Limb (tissue), 2 donors: ENCODE data around the gene SH2D2A.

ENCODE experiments used
- DNase-seq, 2 donors: peaks; one replicate each; pipeline ENCODE4 v3.0.0-alpha.2; 2016; ENCODE audit errors: extremely low spot score in 2 of 2

SH2D2A gene

GRCh38 chr1:156816561-156817328 lies at the start of gene SH2D2A:
TSS of gene SH2D2A (minus strand) at chr1:156816848. CDS start at chr1:156816708, 140 bp downstream.
- no peak for DNase-seq

- DNase-seq = no peak
Measured at GRCh38 chr1:156865865-156866248, 49.2 kb upstream of the SH2D2A start.

DNA sequence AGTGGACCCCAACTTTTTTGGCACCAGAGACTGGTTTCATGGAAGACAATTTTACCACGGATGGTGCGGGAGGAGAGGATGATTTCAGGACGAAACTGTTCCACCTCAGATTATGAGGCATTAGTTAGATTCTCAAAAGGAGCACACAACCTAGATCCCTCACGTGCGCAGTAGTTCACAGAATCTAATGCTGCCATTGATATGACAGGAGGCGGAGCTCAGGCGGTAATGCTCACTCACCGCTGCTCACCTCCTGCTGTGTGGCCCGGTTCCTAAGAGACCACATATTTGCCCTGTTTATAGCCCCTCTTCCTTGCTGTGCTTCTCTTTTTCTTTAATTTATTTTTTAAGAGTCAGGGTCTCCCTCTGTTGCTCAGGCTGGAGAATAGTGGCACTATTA lies 48.6 kb upstream of the SH2D2A start:
- no peak for DNase-seq

GRCh38 chr1:156864796-156865195 lies 48.1 kb upstream of the SH2D2A start:
- no peak for DNase-seq

DNA sequence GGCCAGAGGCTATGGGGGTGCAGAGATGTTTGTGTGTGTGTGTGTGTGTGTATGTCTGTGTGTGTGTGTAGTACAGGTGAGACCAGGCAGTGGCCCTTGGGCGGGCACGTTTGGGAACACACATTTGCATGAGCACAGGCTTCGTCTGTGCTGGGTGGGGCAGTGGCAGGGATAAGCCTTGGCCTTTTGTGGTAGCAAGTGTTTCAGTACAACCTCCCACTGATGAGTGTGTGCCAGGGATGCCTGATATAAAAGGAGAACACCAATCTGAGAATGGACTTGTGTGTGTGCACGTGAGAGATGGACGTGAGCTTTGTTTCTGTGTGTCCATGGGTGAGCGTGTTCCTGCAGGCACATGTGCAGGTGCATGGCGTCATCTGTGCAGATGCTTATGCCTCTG lies 47.0 kb upstream of the SH2D2A start:
- DNase-seq = no peak

DNA sequence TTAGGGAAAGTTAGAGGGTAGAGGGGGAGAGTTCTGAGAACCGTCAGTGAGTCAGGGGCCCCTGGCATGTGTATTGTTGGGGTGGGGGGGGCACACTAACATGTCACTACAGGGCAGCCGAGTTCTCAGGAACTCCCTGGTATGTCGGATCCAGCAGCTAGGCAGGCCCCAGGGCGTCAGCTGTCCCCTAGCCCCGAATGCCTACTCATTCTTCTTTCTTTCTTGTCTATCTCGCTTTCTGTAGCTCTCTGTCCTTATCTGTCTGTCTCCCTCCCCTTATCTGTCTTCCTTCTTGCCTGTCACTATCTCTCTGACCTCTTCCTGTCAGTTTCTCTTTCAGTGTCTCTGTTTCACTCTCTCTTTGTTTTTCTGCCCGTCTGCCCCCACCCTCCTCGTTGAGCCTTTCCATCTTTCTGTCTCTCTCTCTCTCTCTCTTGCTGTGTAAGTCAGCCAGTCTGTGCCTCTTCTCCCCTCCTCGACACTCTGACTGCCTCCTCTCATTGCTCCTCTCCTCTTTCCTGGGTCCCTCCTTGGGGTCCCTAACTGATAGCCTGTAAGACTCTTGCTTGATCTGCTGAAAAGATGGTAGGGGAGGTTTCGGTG lies 46.5 kb upstream of the SH2D2A start:
- no peak for DNase-seq

GRCh38 chr1:156862584-156862983 lies 45.9 kb upstream of the SH2D2A start:
- DNase-seq = no peak

DNA sequence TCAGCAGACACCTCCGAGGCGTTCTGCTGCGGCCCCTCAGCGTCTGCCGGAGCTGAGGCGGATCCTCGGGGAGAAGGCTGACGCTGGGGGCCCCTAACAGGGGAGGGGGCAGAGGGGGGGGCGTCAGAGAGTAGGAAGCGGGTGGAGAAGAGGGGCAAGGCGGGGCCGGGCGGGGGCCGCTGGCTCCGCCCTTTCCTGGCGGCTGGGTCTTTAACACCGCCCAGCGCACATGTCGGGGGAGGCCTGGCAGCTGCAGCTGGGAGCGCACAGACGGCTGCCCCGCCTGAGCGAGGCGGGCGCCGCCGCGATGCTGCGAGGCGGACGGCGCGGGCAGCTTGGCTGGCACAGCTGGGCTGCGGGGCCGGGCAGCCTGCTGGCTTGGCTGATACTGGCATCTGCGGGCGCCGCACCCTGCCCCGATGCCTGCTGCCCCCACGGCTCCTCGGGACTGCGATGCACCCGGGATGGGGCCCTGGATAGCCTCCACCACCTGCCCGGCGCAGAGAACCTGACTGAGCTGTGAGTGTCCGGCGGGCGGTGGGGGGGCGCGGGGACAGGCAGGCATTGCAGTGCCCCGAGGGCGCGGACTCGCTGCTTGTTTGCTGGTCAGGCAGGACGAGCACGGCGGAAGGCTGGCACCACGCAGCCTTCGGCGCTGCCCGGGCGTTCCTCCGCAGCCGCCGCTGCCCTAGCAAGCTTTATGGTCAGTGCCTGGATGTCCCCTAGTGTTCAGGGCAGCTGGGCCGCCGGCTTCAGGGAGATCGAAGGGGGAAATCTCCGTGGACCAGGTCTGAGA lies 44.2 kb upstream of the SH2D2A start, which contains the start of gene NTRK1:
Gene NTRK1 (plus strand): TSS at position 238 of the 796 bp plus-strand sequence. CDS start 70 bp downstream, at position 308.
- DNase-seq = peak; percentile 65 to 79

- DNase-seq = peak in 1 of 2 donors; percentile 74
Measured at GRCh38 chr1:156860113-156860627, 43.5 kb upstream of the SH2D2A start.

- peak in 1 of 2 donors; percentile 57 for DNase-seq
Measured at GRCh38 chr1:156859523-156860112, 43.0 kb upstream of the SH2D2A start.

- DNase-seq = no peak
Measured at GRCh38 chr1:156858959-156859522, 42.4 kb upstream of the SH2D2A start, which contains the start of gene INSRR. TSS of gene INSRR (minus strand) at chr1:156859117. CDS start at chr1:156858621, 496 bp downstream.

GRCh38 chr1:156858555-156858956 lies 41.9 kb upstream of the SH2D2A start:
- DNase-seq = no peak

- DNase-seq = no peak
Measured at GRCh38 chr1:156857532-156857931, 40.9 kb upstream of the SH2D2A start.

DNA sequence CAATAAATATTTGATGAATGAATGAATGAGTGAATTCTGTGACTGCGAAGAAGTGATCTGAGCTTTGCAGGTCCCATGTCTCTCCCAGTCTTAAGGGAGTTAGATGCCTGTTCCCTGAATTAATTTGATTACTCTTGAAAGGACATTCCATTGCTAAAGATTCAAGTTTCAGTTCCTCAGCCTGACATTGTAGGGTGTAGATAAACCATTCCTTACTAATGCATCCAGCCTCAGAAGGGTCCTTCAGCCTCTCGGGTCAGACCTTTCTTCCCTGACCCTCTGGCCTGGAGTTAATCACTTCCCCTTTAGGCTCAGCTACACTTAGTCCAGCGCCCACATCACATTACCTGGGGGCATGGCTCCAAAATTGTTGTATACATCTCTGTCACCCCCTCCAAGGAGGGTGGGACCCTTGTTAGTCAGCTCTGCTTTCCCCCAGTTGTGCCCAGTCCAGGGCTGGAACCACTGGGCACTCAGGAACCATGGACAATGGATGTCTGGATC lies 39.7 kb upstream of the SH2D2A start:
- DNase-seq = no peak

DNA sequence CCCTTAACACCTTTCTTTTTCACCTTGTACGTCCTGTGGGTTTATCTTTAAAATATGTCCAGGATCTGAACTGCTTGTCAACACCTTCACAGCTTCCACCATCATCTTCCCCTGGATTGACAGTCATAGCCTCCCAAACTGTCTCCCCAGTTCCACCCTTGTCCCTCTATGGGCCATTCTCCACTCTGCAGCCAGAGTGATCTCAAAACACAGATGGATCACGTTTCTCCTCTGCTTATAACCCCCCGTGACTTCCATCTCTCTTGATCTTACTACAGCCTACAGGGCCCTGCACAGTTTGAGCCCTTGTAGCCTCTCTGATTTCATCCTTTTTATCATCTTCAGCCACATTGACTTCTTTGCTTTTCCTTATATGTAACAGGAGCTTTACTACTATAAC lies 38.0 kb upstream of the SH2D2A start:
- DNase-seq = no peak

- DNase-seq = no peak
Measured at GRCh38 chr1:156853761-156854160, 37.1 kb upstream of the SH2D2A start.

- peak in 1 of 2 donors; percentile 55 for DNase-seq
Measured at GRCh38 chr1:156852418-156852874, 35.8 kb upstream of the SH2D2A start.

DNA sequence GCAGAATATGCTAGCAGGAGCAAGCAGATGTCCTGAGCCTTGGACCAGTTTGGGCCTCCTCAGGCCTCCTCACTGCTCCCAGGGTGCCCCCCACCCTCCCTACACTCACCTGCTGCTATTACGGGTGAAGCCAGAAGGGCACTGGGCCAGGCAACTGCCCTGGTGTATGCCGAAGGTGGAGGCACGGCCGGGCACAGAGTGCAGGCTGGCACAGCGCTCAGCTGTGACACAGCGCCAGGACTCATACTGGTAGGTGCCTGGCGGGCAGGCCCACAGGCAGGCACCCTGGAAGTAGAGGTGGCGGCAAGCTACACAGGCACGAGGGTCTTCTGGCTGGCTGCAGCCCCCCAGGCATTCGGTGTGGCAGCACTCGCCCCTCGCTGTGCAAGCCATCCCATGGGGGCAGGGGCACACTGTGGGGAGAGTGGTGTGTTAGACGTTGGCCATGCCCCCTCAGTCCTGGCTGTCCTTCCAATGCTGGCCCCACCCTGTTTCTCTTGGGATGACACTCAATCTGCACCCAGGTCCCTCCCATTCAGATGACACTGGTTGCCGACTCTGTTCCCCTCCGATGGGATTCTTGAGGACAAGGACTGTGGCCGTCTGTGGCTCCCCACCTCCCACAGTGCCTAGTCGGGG lies 35.2 kb upstream of the SH2D2A start:
- no peak for DNase-seq

GRCh38 chr1:156849151-156849496 lies 32.5 kb upstream of the SH2D2A start:
- DNase-seq = no peak

DNA sequence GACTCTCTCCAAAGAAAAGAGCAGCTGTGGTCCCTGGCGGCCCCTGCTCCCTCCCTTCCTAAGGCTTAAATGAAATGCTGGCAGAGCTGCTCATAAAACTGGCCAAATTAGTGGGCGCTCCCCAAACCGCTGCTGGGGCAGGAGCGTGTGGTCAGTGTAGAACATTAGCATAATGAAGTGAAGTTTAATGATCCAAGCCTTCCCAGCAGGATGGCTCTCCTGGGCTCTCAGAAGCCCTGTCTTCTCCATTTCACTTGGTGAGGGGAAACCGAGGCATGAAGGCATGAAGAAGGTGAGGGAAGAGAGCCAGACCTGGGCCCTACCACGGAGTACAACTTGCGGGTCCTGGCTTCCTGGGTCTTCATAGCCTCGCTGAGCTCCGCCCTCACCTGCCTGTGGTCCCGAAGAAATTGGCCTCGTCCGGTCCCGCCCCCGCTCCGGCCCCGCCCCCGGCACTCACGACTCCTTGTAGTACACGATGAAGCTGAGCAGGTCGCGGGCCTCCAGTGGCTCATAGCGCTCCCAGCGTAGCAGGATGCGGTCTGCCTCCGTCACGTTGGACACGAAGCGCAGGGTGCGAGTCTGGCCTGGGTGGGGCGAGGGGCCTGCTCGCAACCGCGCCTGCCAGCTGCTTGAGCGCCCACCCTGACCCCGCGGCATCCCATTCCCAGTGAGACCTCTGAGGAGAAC lies 32.0 kb upstream of the SH2D2A start:
- no peak for DNase-seq
